ENCODE data around the gene SMIM38.

Gene SMIM38

DNA sequence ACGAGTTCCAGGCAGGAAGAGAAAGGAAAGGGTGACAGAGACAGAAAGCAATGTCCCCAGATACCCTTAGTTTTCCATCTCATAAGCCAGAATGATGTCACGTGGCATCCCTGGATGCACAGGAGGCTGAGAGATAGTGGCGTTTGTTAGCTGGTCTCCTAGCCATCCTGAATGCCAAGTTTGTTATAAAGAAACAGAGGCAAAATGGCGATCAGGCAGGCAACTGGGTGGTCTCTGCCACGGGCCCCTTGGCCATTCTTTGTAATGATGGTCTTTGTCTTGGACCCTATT lies 5.3 kb downstream of the SMIM38 start:
- no peak for DNase-seq

DNA sequence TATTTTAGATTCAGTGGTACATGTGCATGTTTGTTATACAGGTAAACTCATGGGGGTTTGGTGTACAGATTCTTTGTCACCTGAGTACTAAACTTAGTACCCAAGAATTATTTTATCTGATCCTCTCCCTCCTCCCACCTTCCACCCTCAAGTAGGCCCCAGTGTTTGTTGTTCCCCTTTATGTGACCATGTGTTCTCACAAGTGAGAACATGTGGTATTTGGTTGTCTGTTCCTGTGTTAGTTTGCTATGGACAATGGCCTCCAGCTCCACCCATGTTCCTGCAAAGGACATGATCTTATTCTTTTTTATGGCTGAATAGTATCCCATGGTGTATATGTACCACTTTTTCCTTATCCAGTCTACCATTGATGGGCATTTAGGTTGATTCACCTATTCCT lies 6.8 kb downstream of the SMIM38 start:
- no peak for DNase-seq

DNA sequence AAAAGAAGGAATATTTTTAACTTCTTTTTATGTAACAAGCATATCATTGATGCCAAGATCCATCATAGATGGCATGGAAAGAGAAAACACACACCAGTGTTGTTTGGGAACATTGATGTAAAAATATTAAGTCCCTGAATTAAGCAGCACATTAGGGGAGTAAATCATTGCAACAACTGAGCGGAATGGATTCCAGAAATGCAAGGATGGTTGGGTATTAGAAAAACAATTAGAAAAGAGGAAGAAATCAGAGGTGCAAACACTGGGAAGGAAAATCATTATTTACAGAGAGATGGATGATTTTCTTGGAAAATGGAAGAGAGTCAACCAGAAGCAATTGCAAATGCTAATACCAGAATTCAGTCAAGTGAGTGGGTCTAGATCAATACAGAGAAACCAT lies 8.1 kb downstream of the SMIM38 start:
- DNase-seq: no peak

- no peak for DNase-seq
Observed at GRCh38 chr11:69164824-69165223, 9.1 kb downstream of the SMIM38 start.

DNA sequence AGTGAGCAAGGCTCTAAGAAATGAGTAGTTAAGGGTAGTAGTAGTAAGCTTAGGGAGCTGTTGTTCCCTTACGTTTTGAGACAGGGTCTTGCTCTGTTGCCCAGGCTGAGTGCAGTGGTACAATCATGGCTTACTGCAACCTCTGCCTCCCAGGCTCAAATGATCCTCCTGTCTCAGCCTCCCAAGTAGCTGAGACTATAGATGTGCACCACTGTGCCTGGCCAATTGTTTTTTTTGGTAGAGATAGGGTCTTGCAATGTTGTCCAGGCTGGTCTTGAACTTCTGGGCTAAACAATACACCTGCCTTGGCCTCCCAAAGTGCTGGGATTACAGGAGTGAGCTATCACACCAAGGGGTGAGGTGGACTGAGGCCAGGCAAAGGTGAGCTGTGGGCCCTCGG lies 10.0 kb downstream of the SMIM38 start:
- no peak for DNase-seq

DNA sequence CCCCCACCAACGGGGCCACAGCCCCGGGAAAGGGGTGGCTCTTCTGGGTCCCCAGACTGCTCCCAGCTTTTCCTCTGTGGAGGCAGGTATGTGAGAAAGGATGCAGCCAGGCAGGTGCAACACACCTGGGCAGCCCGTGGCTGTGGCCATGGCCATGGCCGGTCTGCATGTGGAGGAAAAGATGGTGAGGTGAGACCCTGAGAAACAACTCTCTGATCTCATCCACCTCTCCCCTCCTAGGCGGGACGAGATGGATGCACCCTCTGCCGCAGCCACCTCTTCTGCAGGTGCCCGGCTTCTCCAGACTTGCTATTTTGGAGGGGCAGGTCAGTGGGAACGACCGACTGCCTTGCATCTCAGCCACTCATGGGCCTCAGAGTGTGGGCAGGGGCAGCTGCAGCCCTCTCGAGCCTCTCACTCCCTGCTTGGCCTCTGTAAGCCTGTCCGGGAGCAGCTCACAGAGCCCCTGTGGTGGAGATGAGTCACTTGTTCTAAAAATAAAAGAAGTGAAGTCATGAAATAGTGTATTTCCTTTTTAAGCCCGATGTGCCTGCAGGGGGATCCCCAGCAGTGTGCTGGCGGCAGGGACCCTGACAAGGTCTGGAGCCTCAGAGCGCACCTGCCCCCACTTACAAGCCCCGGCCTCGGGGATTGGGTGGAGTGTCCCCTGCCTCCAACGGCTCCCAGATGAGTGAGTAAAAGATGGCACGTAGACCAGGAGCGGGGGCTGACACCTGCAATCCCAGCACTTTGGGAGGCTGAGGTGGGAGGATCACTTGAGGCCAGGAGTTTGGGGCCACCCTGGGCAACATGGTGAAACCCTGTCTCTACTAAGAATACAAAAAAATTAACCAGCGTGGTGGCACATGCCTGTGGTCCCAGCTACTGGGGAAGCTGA lies 10.7 kb downstream of the SMIM38 start:
- no peak for DNase-seq

DNA sequence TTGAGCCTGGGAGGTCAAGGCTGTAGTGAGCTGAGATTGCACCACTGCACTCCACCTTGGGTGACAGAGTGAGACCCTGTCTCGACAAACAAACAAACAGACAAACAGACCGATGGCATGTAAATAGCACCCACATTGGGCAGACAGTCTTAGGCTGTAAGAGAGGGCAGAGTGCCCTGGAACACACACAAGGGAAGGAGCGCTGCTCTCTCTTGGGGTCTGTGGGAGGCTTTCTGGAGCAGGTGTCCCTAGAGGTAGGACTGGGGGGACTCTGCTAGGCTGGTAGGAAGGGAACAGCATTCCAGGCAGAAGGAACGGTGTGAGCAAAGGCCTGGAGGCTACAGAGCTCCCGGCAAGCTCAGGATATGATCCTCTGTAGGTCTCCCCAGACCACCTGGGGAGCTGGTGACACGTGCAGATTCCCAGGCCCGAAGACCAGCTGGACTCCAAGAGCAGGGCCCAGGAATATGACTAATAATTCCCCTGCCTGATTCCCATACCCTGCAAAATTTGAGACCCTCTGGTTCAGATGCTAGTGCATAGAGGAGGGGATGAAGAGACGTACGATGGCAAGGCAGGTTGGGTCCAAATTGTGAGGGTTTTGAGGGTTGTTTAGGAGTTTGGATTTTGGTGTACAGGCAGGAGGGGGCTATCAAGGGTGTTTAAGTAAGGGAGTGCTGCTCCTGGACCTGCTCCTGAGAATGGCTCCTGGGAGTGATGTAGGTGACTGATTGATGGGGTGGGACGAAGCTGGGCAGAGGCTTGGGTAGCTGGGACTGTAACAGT lies 11.6 kb downstream of the SMIM38 start:
- DNase-seq: no peak

DNA sequence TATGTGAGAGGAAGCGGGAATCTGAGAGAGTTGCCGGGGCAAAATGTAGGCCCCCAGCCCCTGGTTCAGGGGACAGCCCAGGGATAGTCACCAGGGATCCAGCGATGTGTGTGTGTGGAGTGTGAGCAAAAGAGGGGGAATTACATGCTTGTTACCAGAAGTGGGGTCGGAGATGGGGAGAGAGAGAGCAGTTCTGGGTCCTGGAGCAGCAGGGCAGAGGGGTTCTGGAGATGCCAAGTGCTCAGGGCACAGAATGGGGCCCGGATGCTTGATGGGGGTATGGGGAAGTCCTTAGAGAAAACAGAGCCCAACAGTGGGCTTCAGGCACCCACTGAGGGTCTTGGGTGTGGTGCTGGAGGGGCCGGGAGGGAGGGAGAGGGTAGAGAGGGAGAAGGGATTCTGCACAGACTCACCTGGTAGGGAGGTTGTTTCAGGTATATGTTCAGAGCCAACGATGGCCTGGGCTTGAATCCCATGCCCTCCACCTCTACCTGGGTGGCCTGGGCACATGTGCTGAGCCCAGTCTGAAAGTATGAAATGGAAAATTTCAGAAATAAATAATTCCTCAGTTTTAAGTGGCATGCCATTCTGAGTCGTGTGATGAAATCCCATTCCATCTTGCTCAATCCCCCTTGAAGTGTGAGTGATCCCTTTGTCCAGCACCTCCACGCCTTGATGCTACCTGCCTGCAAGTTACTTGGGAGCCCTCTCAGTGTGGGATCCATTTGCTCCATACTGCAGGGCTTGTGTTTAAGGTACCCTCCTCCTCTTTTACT lies 12.4 kb downstream of the SMIM38 start:
- no peak for DNase-seq

- no peak for DNase-seq
Observed at GRCh38 chr11:69169479-69169878, 13.7 kb downstream of the SMIM38 start.

DNA sequence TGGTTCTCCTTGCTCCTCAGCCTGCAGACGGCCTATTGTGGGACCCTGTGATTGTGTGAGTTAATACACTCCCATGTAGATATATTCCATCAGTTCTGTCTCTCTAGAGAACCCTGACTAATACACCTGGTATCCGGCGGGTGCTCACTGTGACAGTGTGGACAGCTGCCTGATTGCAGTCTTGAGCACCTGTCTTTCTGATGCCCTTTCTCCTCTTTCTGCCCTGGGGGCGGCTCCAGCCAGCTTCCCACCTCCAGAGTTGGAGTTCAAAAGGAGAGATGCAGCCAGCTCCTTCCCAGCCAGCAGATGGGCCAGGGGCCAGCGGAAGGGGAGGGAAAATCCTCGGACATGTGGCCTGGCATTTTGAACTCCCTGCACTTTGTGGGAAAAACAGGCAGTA lies 15.0 kb downstream of the SMIM38 start:
- no peak for DNase-seq

GRCh38 chr11:69171476-69172240 lies 15.9 kb downstream of the SMIM38 start:
- DNase-seq: no peak

DNA sequence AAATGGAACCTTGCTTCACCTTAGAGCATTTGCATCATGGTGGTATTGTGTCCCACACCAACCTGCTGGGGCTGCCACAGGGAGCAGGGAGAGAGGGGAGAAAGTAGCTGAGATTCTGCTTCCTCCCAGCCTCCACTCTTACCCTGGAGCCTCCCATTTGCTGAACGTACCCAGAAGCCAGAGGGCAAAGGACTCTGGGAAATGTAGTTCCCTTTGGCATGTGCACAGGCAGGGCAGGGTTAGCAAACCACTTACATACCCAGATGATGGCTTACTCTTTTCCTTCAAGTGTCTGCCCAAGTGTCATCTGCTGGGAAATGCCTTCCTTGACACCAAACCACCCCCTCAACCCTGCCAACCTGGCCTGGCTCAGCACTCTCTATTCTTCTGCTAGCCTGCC lies 16.9 kb downstream of the SMIM38 start:
- no peak for DNase-seq

DNA sequence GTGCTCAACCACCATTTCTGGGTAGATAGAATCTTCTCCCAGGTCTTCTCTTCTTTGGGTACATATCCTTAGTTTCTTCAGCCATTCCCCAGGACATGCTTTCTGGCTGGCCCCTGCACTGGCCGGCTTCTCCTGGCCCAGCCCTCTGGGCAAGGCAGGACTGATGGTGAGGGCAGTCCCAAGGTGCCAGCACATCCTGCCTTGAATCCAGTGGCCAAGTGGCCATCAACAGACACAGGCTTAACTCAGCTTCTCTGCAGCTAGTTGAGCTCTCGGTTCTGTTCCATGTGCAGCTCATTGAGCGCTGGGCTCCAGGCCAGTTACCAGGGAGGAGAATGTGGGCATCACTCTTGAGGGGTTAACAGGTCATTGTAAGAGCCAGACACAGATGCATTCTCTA lies 17.6 kb downstream of the SMIM38 start:
- no peak for DNase-seq

GRCh38 chr11:69173925-69174581 lies 18.3 kb downstream of the SMIM38 start:
- DNase-seq: no peak

GRCh38 chr11:69174841-69175240 lies 19.1 kb downstream of the SMIM38 start:
- DNase-seq: no peak

DNA sequence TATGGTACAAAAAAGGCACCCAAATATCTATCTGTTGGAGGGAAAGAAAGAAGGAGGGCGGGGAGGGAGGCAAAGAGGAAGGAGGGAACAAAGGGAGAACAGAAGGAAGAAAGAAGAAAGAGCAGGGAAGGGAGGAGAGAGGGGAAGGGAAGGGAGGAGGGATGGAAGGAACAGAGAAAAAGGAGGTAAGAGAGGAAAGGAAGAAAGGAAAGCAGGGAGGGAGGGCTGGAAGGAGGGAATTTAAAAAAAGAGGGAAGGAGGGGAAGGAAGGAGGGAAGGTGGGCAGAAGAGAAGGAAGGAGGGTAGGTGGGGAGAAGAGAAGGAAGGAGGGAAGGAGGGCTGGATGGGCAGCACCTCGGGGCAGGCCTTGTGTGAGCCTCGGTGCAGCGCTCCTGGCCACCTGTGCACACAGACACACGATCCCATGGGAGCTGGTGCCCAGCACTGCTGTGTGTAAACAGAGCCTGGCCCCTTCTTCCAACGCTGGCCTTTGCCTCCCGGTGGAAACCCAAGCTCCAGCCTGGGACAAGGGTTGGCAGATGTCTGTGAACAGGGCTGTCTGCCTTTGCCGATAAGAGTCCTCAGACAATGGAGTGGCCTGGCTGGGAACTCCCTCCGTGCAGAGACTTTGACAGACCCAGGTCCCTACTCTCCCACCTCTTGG lies 23.2 kb downstream of the SMIM38 start:
- no peak for DNase-seq

DNA sequence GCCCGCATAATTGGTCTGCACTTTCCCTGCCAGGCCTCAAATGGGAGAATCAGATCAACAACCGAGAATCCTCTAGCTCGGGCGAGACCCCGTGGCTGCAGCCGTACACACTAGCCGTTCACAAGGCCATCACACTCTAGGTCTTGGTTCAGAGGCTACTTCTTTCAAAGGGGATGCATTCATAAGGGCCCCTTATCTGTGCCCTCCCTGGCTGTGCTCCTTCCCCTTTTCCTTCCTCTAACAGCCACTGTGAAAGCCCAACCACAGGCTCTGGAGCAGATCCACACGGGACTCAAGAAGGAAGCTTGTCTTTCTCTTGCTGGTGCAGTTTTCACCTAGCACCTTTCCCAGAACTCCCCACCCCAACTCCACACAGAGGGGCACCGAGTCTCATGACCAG lies 24.5 kb downstream of the SMIM38 start:
- DNase-seq: no peak

DNA sequence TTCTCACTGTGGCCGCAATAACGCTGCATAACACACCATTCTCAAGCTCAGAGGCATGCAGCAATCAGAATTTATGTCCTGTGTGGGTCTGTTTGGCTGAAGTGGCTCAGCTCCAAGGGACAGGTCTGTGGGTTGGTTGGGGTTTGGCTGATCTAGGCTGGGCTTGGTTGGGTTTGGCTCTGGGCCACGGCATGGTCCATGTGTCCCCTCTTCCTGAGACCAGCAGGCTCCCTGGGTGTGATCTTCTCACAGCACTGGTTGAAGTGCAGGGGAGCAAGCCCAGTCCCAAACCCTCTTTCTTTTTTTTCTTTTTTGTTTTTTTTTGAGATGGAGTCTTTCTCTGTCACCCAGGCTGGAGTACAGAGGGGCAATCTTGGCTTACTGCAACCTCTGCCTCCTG lies 25.0 kb downstream of the SMIM38 start:
- DNase-seq: no peak

- DNase-seq: no peak
Observed at GRCh38 chr11:69183613-69184012, 27.9 kb downstream of the SMIM38 start.

- no peak for DNase-seq
Observed at GRCh38 chr11:69186316-69187260, 30.9 kb downstream of the SMIM38 start.
